ENCODE data around the gene CARD19. TPM values are rescaled to one million over a fixed set of nuclear protein-coding genes. Genes with fewer than 3 reads are reported as not detected.
"Not testable (repeated sequence)": the region's sequence is repeated elsewhere in the genome, so short reads cannot be mapped to it uniquely, and the experiment has no call there.

CARD19 gene
- total RNA-seq, 2 experiments from 2014 or later, result 51.7 to 55.4 TPM

DNA sequence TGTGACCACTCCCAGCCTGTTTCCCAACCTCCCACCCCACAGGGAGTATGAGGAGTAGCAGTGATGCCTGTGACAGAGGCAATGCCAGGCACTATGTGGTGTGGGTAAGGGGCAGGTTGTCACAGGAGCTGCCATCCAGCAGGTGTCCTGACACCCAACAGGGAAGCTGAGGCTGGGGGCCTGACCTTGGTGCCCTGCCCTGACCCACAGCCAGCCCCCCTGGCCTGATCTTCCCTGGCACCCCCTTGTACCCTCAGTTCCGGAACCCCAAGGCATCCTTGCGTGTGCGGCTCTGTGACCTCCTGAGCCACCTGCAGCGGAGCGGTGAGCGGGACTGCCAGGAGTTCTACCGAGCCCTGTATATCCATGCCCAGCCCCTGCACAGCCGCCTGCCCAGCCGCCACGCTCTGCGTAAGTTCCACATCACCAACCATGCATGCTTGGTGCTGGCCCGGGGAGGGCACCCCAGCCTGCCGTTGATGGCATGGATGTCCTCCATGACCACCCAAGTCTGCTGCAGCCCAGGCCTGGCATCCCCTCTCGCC is 14.4 kb downstream of the CARD19 start:
- peaks cover 43% of the 10 kb centered on the region for H3K4me1 Mint-ChIP-seq (ENCODE audit: low read depth)
- no peaks in the 10 kb centered on the region for H3K9me3 Mint-ChIP-seq (ENCODE audit: insufficient read depth)
- DNase-seq (no peak), ATAC-seq (no peak)
- no peaks in the 10 kb centered on the region for H3K27me3 Mint-ChIP-seq (ENCODE audit: low read depth)
- ChIA-PET CTCF (interaction anchor here (0.6 to 4.5 kb wide), 10 partner anchors 8 to 456 kb away, joined by 3 to 57 read pairs (median 17); no protein-coding TSS in a partner anchor), POLR2A (no interaction called here)
- peaks cover 39% of the 10 kb centered on the region for H3K36me3 Mint-ChIP-seq (ENCODE audit: low read depth)
- no peak overlapping the region for H3K27ac Mint-ChIP-seq
- no peak overlapping the region for H3K4me3 Mint-ChIP-seq

DNA sequence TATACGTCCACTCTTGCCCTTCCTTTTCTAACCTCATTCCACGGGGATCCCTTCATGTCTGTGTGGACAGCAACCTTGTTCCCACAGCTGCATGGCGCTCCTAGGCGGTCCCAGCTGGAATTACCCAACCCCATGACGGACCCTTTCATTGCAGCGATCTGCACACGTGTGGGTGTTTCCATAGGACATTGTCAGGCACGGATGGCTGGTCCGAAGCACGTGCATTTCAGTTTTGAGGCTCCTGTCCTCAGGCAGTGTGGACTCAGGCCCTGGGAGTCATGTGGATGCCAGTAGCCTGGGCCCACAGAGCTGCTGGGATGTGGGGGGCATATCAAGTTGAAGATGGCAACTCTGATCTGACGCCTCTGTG is 15.0 kb downstream of the CARD19 start:
- Mint-ChIP-seq H3K27me3 (ENCODE audit: low read depth) (no peaks in the 10 kb centered on the region), H3K4me1 (ENCODE audit: low read depth) (peaks cover 39% of the 10 kb centered on the region), H3K27ac (no peak overlapping the region), H3K9me3 (ENCODE audit: insufficient read depth) (no peaks in the 10 kb centered on the region), H3K4me3 (no peak overlapping the region), H3K36me3 (ENCODE audit: low read depth) (peaks cover 34% of the 10 kb centered on the region)
- ChIA-PET POLR2A (no interaction called here), CTCF (interaction anchor here (1.3 kb wide), 1 partner anchor 15 kb away, joined by 4 read pairs; no protein-coding TSS in a partner anchor)
- ATAC-seq (no peak), DNase-seq (no peak)

DNA sequence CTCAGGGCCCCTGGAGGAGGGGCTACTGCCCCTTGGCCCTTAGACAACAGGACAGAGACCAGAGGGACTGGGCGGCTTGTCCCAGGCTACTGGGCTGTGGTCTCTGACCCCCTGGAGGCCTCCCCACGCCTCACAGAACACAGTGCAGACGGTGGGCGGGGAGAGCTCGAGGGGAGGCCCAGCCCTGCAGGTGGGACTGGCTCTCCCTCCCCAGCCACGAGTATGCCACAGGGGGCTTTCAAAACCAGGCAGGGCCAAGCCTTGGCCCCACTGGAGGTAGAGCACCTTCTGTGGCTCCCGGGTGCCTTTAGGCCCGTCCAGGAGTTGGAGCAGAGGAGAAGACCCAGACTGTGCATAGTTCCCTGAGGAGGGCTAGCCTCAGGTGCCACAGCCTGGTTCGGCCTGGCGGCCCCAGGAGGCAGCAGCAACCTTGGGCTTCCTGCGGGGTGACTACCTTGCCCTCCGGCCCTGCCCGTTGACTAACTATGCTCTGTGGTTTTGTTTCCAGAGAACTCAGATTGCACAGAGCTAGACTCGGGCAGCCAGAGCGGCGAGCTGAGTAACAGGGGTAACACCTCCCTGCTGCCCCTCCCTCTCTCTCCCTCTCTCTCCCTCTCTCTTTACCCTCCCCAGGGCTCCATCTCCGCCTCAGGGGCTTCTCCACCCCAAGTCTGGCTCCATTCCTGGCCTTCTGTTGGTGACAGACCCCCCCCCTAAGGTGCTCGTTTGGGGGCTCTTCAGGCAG is 15.5 kb downstream of the CARD19 start:
- no peak overlapping the region for H3K27ac Mint-ChIP-seq
- H3K36me3 Mint-ChIP-seq (ENCODE audit: low read depth), result peaks cover 32% of the 10 kb centered on the region
- DNase-seq (no peak), ATAC-seq (no peak)
- no peak overlapping the region for H3K4me3 Mint-ChIP-seq
- POLR2A ChIA-PET, result no interaction called here
- H3K4me1 Mint-ChIP-seq (ENCODE audit: low read depth), result peaks cover 36% of the 10 kb centered on the region
- H3K9me3 Mint-ChIP-seq (ENCODE audit: insufficient read depth), result no peaks in the 10 kb centered on the region
- CTCF ChIA-PET, result no interaction called here
- H3K27me3 Mint-ChIP-seq (ENCODE audit: low read depth), result no peaks in the 10 kb centered on the region

DNA sequence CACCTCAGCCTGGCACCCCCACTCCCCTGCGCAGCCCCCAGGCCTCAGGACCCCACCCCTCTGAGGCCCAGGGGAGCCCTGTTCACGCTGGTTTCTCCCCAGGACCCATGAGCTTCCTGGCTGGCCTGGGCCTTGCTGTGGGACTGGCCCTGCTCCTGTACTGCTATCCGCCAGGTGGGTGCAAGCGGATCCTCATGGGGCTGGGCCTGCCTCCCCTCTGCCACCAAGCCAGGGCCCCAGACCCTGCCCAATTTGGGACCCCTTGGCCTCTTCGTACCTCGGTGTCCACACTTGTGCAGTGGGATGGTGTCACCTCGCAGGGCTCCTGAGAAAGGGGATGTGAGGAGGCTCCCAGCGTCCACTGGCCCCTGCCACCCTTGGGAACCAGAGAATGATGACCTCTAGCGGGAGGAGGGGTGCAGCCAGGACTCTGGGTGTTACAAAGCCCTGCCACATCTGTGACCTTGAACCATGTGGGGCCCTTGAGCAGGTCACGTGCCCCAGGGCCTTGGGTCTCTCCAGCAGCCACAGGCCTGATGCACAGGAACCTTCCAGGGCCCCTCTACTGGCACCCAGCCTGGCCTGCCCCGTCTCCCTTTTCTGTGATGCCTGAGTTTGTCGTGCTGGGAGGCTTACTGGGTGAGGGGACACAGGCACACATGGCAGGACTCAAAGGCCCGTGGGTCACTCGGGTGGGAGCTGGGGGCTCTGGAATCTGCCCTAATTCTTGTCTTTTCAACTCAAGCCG is 16.3 kb downstream of the CARD19 start:
- no peaks in the 10 kb centered on the region for H3K27me3 Mint-ChIP-seq (ENCODE audit: low read depth)

DNA sequence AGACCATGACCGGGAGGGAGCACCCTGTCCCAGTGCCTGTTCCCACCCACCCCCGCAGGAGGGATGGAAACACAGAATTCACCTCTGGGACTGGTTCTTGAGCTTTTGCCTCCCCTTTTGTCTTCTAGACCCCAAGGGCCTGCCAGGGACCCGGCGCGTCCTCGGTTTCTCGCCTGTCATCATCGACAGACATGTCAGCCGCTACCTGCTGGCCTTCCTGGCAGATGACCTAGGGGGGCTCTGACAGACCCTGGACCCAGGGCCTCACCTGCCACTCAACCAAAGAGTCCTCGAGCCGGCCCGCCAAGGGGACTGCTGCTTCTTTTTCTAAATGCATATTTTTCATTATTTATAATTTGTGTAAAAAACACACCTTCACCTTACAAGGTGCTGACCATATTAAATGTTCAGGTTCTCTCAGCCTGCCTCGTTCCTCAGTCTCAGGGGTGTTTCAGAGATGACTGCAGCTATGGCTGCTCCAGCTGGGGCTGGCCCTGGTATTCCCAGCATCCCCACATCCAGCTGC is 16.9 kb downstream of the CARD19 start:
- H3K27ac Mint-ChIP-seq, result no peak overlapping the region
- ChIA-PET CTCF (no interaction called here), POLR2A (interaction anchor here (0.5 to 1.2 kb wide), 4 partner anchors 17 to 49 kb away, joined by 3 to 4 read pairs (median 3); partner anchors contain the start of gene NINJ1)
- H3K27me3 Mint-ChIP-seq (ENCODE audit: low read depth), result no peaks in the 10 kb centered on the region
- no peak for DNase-seq
- no peak overlapping the region for H3K4me3 Mint-ChIP-seq
- no peaks in the 10 kb centered on the region for H3K9me3 Mint-ChIP-seq (ENCODE audit: insufficient read depth)
- H3K36me3 Mint-ChIP-seq (ENCODE audit: low read depth), result peaks cover 21% of the 10 kb centered on the region
- ATAC-seq, result no peak
- H3K4me1 Mint-ChIP-seq (ENCODE audit: low read depth), result peaks cover 22% of the 10 kb centered on the region

More for the DNA sequence above, 16.3 kb downstream of the CARD19 start:
- no peaks in the 10 kb centered on the region for H3K9me3 Mint-ChIP-seq (ENCODE audit: insufficient read depth)
- H3K4me1 Mint-ChIP-seq (ENCODE audit: low read depth), result peaks cover 28% of the 10 kb centered on the region
- DNase-seq, result no peak
- H3K27ac Mint-ChIP-seq, result no peak overlapping the region
- H3K4me3 Mint-ChIP-seq, result no peak overlapping the region
- CTCF ChIA-PET, result no interaction called here
- peaks cover 25% of the 10 kb centered on the region for H3K36me3 Mint-ChIP-seq (ENCODE audit: low read depth)
- ATAC-seq, result no peak
- POLR2A ChIA-PET, result no interaction called here

DNA sequence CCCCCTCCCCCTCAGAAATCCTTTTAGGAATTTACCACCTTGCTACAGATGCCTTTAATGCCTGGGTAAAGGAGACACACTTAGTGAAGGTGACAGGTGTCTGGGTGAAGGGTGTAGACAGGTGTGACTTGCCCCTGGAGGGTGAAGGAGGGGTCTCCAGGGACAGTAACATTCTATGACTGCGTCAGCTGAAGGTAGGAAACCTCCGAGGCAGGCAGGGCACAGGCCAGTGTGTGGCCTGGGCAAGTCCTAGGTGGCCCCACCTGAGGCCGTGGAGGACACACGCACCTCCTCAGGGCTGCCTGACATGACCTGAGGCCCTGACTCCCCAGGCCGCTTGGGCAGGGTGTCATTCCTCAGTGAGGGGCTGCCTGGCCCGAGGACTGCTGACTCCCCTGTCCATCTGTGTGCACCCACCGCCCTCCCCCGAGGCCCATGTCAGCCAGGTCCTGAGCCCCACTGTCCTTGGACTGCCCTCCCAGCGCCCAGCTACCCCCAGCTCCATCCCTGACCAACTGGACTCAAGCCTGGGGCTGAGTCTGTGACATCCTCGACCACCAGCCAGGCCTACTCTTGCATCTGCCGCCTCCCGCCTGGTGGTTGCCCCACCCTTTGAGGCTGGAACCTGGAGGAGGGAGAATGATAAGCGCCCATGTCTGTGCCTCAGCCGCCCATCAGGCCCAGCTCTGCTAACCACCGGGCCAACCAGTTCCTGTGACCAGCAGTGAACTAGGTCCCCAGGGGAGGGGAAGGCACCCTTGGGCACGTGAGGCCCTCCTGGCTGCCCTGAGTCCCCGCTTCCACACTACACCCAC is 18.4 kb downstream of the CARD19 start:
- H3K27ac Mint-ChIP-seq, result peak overlapping the region; percentile 46
- POLR2A ChIA-PET, result interaction anchor here (0.9 to 1.2 kb wide), 2 partner anchors 12 to 50 kb away, joined by 3 read pairs; no protein-coding TSS in a partner anchor

DNA sequence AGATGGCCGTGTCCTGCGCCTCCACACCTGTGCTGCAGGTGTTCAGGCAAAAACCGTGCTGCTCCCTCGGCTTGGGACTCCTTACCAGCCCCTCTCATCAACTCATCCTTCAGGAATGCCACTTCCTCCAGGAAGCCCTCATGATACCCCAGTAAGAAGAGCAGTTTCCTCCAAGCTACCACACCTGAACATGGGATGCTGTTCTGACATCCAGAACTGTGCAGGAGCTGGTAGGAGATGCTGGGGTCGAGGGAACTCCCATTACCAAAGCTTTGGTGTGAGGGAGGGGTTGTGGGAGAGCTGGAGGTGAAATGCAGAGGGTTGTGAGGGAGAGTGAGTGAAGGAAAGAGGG is 18.9 kb downstream of the CARD19 start:
- DNase-seq, result no peak
- Mint-ChIP-seq H3K4me1 (ENCODE audit: low read depth) (peaks cover 17% of the 10 kb centered on the region), H3K27me3 (ENCODE audit: low read depth) (no peaks in the 10 kb centered on the region), H3K9me3 (ENCODE audit: insufficient read depth) (no peaks in the 10 kb centered on the region), H3K36me3 (ENCODE audit: low read depth) (peaks cover 8% of the 10 kb centered on the region), H3K4me3 (no peak overlapping the region), H3K27ac (peak overlapping the region; percentile 46)
- POLR2A ChIA-PET, result interaction anchor here (0.9 kb wide), 1 partner anchor 11 kb away, joined by 3 read pairs; no protein-coding TSS in a partner anchor
- CTCF ChIA-PET, result no interaction called here
- ATAC-seq, result no peak

More for the DNA sequence above, 18.4 kb downstream of the CARD19 start:
- DNase-seq (no peak), ATAC-seq (no peak)
- Mint-ChIP-seq H3K4me3 (no peak overlapping the region), H3K4me1 (ENCODE audit: low read depth) (peaks cover 14% of the 10 kb centered on the region), H3K27me3 (ENCODE audit: low read depth) (no peaks in the 10 kb centered on the region), H3K9me3 (ENCODE audit: insufficient read depth) (no peaks in the 10 kb centered on the region), H3K36me3 (ENCODE audit: low read depth) (peaks cover 8% of the 10 kb centered on the region)
- CTCF ChIA-PET, result no interaction called here

DNA sequence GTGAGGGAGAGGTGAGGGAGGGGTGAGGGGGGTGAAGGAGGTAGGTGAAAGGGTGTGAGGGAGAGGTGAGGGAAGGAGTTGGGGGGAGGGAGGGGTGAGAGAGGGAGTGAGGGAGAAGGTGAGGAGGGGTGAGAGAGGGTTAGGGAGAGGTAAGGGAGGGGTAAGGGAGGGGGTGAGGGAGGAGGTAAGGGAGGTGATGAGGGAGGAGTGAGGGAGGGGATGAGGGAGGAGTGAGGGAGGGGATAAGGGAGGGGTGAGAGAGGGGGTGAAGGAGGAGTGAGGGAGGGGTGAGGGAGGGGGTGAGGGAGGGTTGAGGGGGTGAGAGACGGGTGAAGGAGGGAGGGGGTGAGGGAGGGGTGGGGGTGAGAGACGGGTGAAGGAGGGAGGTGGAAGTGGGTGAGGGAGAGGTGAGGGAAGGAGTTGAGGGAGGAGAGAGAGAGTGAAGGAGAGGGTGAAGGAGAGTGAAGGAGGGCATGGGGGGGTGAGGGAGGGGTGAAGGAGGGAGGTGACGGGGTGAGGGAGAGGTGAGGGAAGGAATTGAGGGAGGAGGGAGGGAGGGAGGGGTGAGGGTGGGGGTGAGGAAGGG is 19.6 kb downstream of the CARD19 start:
- no peak overlapping the region for H3K27ac Mint-ChIP-seq
- POLR2A ChIA-PET, result interaction anchor here (0.9 kb wide), 1 partner anchor 10 kb away, joined by 3 read pairs; no protein-coding TSS in a partner anchor

DNA sequence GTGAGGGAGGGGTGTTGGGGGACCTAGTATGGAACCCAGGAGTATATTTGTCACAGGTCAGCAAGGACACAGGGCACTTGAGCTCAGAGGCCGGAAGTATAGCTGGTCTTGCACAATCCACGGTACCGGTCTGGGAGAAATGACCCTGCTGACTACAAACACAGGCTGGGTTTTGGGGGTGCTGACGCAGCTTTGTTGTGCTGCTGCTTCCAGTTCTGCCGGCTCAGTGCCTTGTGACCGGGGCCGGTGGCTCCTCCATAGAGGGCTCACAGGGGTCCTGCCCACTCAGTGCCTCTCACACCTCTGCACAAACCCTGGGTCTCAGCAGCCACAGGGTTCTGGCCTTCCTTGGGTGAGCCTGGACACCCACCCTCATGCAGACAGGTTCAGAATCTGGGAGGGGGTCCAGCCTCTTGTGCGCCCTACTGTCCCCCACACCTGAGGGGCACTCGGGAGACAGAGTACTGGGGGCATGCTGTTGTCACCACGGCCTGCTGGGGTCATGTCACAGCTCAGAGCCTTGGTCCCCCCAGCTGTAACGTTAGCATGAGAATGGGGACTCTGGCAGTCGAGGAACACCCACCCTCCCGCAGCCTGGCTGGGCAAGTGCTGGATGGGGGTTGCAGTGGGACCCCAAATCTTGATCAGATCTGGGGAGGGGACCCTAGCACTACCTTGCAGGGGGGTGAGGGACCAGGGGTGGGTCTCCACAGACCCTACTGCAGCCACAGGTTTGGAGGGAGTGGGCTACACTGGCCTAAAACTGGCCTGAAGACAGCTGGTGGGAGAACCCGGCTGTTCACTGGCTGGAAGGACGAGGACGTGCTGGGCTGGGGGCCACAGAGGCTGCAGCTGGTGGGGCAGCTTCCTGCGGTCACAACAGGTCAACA is 20.3 kb downstream of the CARD19 start:
- no peaks in the 10 kb centered on the region for H3K9me3 Mint-ChIP-seq (ENCODE audit: insufficient read depth)
- H3K27me3 Mint-ChIP-seq (ENCODE audit: low read depth), result no peaks in the 10 kb centered on the region
- H3K27ac Mint-ChIP-seq, result no peak overlapping the region
- CTCF ChIA-PET, result interaction anchor here (5.1 kb wide), 1 partner anchor 7 kb away, joined by 57 read pairs; no protein-coding TSS in a partner anchor
- H3K36me3 Mint-ChIP-seq (ENCODE audit: low read depth), result peaks cover 8% of the 10 kb centered on the region
- no peak overlapping the region for H3K4me3 Mint-ChIP-seq
- POLR2A ChIA-PET, result no interaction called here
- ATAC-seq, result no peak
- peaks cover 25% of the 10 kb centered on the region for H3K4me1 Mint-ChIP-seq (ENCODE audit: low read depth)
- no peak for DNase-seq

More for the DNA sequence above, 19.6 kb downstream of the CARD19 start:
- Mint-ChIP-seq H3K4me3 (no peak overlapping the region), H3K36me3 (ENCODE audit: low read depth) (peaks cover 8% of the 10 kb centered on the region), H3K4me1 (ENCODE audit: low read depth) (peaks cover 23% of the 10 kb centered on the region), H3K27me3 (ENCODE audit: low read depth) (no peaks in the 10 kb centered on the region), H3K9me3 (ENCODE audit: insufficient read depth) (no peaks in the 10 kb centered on the region)
- no peak for ATAC-seq
- DNase-seq, result no peak
- CTCF ChIA-PET, result no interaction called here

DNA sequence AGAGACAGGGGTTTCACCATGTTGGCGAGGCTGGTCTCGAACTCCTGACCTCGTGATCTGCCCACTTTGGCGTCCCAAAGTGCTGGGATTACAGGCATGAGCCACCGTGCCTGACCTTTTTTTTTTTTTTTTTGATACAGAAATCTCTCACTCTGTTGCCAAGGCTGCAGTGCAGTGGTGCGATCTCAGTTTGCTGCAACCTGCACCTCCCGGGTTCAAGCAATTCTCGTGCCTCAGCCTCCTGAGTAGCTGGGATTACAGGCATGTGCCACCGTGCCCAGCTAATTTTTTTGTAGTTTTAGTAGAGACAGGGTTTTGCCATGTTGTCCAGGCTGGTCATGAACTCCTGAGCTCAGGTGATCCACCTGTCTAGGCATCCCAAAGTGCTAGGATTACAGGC is 21.5 kb downstream of the CARD19 start:
- POLR2A ChIA-PET, result interaction anchor here (1.0 to 1.4 kb wide), 2 partner anchors 12 to 16 kb away, joined by 3 to 4 read pairs; partner anchors contain the start of gene NINJ1
- H3K27ac Mint-ChIP-seq; ATAC-seq; H3K4me3 Mint-ChIP-seq; DNase-seq; H3K36me3 Mint-ChIP-seq (ENCODE audit: low read depth); H3K27me3 Mint-ChIP-seq (ENCODE audit: low read depth); H3K9me3 Mint-ChIP-seq (ENCODE audit: insufficient read depth): not testable (repeated sequence)
- CTCF ChIA-PET, result interaction anchor here (3.8 to 5.1 kb wide), 2 partner anchors 8 to 12 kb away, joined by 12 to 57 read pairs; no protein-coding TSS in a partner anchor
- peaks cover 25% of the 10 kb centered on the region for H3K4me1 Mint-ChIP-seq (ENCODE audit: low read depth)
